Measurements from ENCODE around the gene QRICH2. TPM values are rescaled to one million over a fixed set of nuclear protein-coding genes. Genes with fewer than 3 reads are reported as not detected.
A peak's percentile ranks its signal among the peaks of the same experiment; 100 is the strongest.
"Not testable (repeated sequence)": the region's sequence is repeated elsewhere in the genome, so short reads cannot be mapped to it uniquely, and the experiment has no call there.

The QRICH2 gene
- total RNA-seq, 1 experiment from 2014 or later, result 1.5 TPM

DNA sequence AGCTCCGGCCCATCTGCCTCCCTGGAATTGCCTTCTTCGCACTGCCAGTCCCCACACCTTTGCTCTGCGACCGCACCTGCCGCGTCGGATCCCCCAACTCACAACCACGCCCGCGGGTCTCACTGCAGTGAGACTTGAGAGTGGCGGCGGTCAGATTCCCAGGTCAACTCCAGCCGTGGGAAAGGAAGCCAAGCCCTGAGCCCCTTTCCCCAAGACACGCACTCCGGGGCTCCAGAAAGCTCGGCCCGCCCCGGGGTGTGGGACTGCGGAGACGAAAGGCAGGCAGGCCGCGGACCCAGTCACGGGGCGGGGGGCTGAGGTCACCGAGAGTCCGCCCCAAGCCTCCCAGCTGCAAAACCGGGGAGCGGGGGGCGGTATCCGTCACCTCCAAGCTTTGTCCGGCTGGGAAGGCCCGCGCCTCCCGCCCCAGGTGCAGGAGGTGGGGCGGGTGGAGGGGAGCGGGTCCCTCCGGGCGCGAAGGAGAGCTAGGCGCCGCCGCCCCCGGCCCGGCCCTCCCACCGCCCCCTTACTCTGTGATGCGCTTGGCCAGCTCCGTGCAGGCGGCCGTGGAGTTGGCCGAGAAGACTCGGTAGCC, 45.0 kb upstream of the QRICH2 start:
- peak overlapping the region; percentile 90 for H3K27ac Mint-ChIP-seq (ENCODE audit: unreplicated experiment)
- H3K27me3 Mint-ChIP-seq (ENCODE audit: insufficient read depth, unreplicated experiment), result no peaks in the 10 kb centered on the region
- H3K4me1 Mint-ChIP-seq (ENCODE audit: low read depth, unreplicated experiment), result peaks cover 10% of the 10 kb centered on the region
- no TSS peak for BruUV-seq (replicated peaks)
- intact Hi-C loops (cut with micrococcal nuclease; ENCODE audit: unreplicated experiment), result loop anchor here (1.0 to 2.0 kb wide), 2 partner anchors 12 to 30 kb away; no protein-coding TSS in a partner anchor
- H3K36me3 Mint-ChIP-seq (ENCODE audit: insufficient read depth, unreplicated experiment), result peaks cover 6% of the 10 kb centered on the region
- H3K27me3 ChIP-seq (replicated peaks; ENCODE audit: control insufficient read depth, insufficient read depth, low read length), result no peaks in the 10 kb centered on the region
- CTCF ChIA-PET, result interaction anchor here (0.6 to 3.2 kb wide), 11 partner anchors 12 to 373 kb away, joined by 3 to 22 read pairs (median 4); partner anchors contain the start of gene SPHK1
- POLR2A ChIA-PET, result interaction anchor here (0.8 to 1.8 kb wide), 6 partner anchors 18 to 573 kb away, joined by 3 to 7 read pairs (median 4); partner anchors contain the start of genes FBF1 and SRP68
- no peaks in the 10 kb centered on the region for H3K9me3 Mint-ChIP-seq (ENCODE audit: unreplicated experiment)
- DNase-seq, result peak in 1 of 2 experiments; percentile 52
- peaks cover 3% of the 10 kb centered on the region; the same call in 1 of the 2 replicates for H3K9me3 ChIP-seq
- H3K4me3 Mint-ChIP-seq (ENCODE audit: unreplicated experiment), result peak overlapping the region; percentile 94
- no peak for TF ChIP-seq CTCF (IDR thresholded peaks at IDR 0.05; ENCODE audit: insufficient read depth in 1 of 2, low read depth in 1 of 2, low read length in 1 of 2, severe bottlenecking in 1 of 2, unreplicated experiment in 1 of 2)
- no peaks in the 10 kb centered on the region for H3K36me3 ChIP-seq (ENCODE audit: control insufficient read depth, insufficient read depth, low read length)
- H3K4me3 ChIP-seq (ENCODE audit: low read depth, low read length), result peak overlapping the region; percentile 83
- H3K4me1 ChIP-seq, result peaks cover 15% of the 10 kb centered on the region

DNA sequence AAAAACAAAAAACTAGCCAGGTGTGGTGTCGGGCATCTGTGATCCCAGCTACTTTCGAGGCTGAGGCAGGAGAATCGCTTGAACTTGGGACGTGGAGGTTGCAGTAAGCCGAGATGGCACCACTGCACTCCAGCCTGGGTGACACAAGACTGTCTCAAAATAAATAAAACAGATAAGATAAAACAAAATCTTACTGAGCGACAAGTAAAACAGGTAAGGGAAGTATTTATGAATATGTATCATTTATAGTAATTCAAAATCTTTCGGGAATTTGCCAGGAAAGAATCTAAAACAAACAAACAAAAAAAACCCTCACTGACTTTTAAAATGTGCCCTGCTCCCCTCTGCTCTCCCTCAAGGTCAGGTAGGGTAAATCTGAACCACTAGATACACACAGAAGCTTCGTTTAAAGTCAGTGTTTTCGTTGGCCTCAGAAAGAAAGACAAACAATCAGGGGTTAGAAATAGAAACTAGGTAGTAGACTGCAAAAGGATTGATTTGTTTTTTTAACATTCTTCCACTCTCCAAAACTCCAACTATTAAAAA, 43.5 kb upstream of the QRICH2 start:
- no TSS peak for BruUV-seq (replicated peaks)
- Mint-ChIP-seq H3K4me3 (ENCODE audit: unreplicated experiment) (peak overlapping the region; percentile 94), H3K27me3 (ENCODE audit: insufficient read depth, unreplicated experiment) (no peaks in the 10 kb centered on the region), H3K36me3 (ENCODE audit: insufficient read depth, unreplicated experiment) (peaks cover 20% of the 10 kb centered on the region), H3K27ac (ENCODE audit: unreplicated experiment) (peak overlapping the region; percentile 69), H3K4me1 (ENCODE audit: low read depth, unreplicated experiment) (peaks cover 10% of the 10 kb centered on the region), H3K9me3 (ENCODE audit: unreplicated experiment) (no peaks in the 10 kb centered on the region)
- intact Hi-C loops (cut with micrococcal nuclease; ENCODE audit: unreplicated experiment), result loop anchor here (2.0 kb wide), 1 partner anchor 31 kb away; no protein-coding TSS in a partner anchor
- Histone ChIP-seq H3K27me3 (replicated peaks; ENCODE audit: control insufficient read depth, insufficient read depth, low read length) (no peaks in the 10 kb centered on the region), H3K4me3 (ENCODE audit: low read depth, low read length) (no peak overlapping the region), H3K4me1 (peaks cover 15% of the 10 kb centered on the region), H3K9me3 (peaks cover 3% of the 10 kb centered on the region; the same call in 1 of the 2 replicates), H3K36me3 (ENCODE audit: control insufficient read depth, insufficient read depth, low read length) (peaks cover 1% of the 10 kb centered on the region)
- POLR2A ChIA-PET, result interaction anchor here (0.6 to 0.7 kb wide), 2 partner anchors 57 to 95 kb away, joined by 3 to 5 read pairs; no protein-coding TSS in a partner anchor
- DNase-seq, result no peak
- no peak for TF ChIP-seq CTCF (IDR thresholded peaks at IDR 0.05; ENCODE audit: insufficient read depth in 1 of 2, low read depth in 1 of 2, low read length in 1 of 2, severe bottlenecking in 1 of 2, unreplicated experiment in 1 of 2)
- CTCF ChIA-PET, result interaction anchor here (1.0 to 3.2 kb wide), 3 partner anchors 34 to 72 kb away, joined by 3 to 22 read pairs (median 5); partner anchors contain the start of gene SPHK1

DNA sequence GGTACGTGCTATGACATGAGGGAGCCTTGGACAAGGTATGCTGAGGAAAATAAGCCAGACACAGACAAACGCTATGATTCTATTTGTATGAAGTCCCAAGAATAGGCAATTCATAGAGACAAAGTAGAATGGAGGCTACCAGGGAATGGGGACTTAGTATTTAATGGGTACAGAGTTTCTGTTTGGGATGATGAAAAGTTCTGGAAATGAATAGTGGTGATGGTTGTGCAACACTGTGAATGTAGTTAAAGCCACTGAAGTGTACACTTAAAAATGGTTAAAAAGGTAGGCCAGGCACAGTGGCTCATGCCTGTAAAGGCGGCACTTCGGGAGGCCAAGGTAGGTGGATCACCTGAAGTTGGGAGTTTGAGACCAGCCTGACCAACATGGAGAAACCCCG, 42.4 kb upstream of the QRICH2 start:
- H3K9me3 Mint-ChIP-seq (ENCODE audit: unreplicated experiment), result no peaks in the 10 kb centered on the region
- CTCF ChIA-PET, result no interaction called here
- no peaks in the 10 kb centered on the region for H3K27me3 Mint-ChIP-seq (ENCODE audit: insufficient read depth, unreplicated experiment)
- H3K4me1 ChIP-seq, result peaks cover 15% of the 10 kb centered on the region
- no peak overlapping the region for H3K4me3 ChIP-seq (ENCODE audit: low read depth, low read length)
- POLR2A ChIA-PET, result no interaction called here
- intact Hi-C loops (cut with micrococcal nuclease; ENCODE audit: unreplicated experiment), result no loop called here
- no peak for TF ChIP-seq CTCF (IDR thresholded peaks at IDR 0.05; ENCODE audit: insufficient read depth in 1 of 2, low read depth in 1 of 2, low read length in 1 of 2, severe bottlenecking in 1 of 2, unreplicated experiment in 1 of 2)
- H3K4me3 Mint-ChIP-seq (ENCODE audit: unreplicated experiment), result no peak overlapping the region
- no peak overlapping the region for H3K27ac Mint-ChIP-seq (ENCODE audit: unreplicated experiment)
- peaks cover 10% of the 10 kb centered on the region for H3K4me1 Mint-ChIP-seq (ENCODE audit: low read depth, unreplicated experiment)
- DNase-seq, result no peak
- H3K36me3 Mint-ChIP-seq (ENCODE audit: insufficient read depth, unreplicated experiment), result peaks cover 31% of the 10 kb centered on the region
- H3K36me3 ChIP-seq (ENCODE audit: control insufficient read depth, insufficient read depth, low read length), result peaks cover 1% of the 10 kb centered on the region
- peaks cover 3% of the 10 kb centered on the region; the same call in 1 of the 2 replicates for H3K9me3 ChIP-seq
- no TSS peak for BruUV-seq (replicated peaks)
- no peaks in the 10 kb centered on the region for H3K27me3 ChIP-seq (replicated peaks; ENCODE audit: control insufficient read depth, insufficient read depth, low read length)

DNA sequence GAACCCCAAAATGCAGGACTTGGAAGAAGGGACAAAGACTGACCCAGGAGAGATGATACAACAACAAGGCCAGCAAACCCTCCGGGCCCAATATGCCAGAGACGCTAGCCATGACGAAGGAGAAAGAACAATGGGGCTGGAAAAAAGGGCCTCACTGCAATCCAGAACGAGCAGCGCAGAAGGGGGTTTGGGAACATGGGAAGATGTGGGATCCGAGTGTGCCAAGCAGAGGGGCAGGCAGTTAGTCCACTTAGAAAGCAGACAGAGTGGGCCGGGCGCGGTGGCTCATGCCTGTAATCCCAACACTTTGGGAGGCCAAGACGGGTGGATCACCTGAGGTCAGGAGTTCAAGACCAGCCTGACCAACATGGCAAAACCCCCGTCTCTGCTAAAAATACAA, 38.9 kb upstream of the QRICH2 start:
- H3K36me3 ChIP-seq (ENCODE audit: control insufficient read depth, insufficient read depth, low read length); H3K27me3 Mint-ChIP-seq (ENCODE audit: insufficient read depth, unreplicated experiment); H3K4me3 Mint-ChIP-seq (ENCODE audit: unreplicated experiment); H3K4me1 ChIP-seq; H3K4me3 ChIP-seq (ENCODE audit: low read depth, low read length); POLR2A ChIA-PET; CTCF ChIA-PET; H3K9me3 ChIP-seq; H3K9me3 Mint-ChIP-seq (ENCODE audit: unreplicated experiment); BruUV-seq (replicated peaks); intact Hi-C loops (cut with micrococcal nuclease; ENCODE audit: unreplicated experiment); H3K4me1 Mint-ChIP-seq (ENCODE audit: low read depth, unreplicated experiment); H3K27me3 ChIP-seq (replicated peaks; ENCODE audit: control insufficient read depth, insufficient read depth, low read length); H3K27ac Mint-ChIP-seq (ENCODE audit: unreplicated experiment); DNase-seq: not testable (repeated sequence)
- H3K36me3 Mint-ChIP-seq (ENCODE audit: insufficient read depth, unreplicated experiment), result peaks cover 39% of the 10 kb centered on the region

All from Caco-2 (cell line).